ENCODE measurements around the gene AHNAK2.

Gene AHNAK2

GRCh38 chr14:105019861-105020814 is 42.0 kb upstream of the AHNAK2 start:
- CTCF ChIA-PET = interaction anchor here (0.7 to 6.2 kb wide), 11 partner anchors 9 to 121 kb away, joined by 3 to 31 read pairs (median 4); no protein-coding TSS in a partner anchor
- TF ChIP-seq, protein P1, sequence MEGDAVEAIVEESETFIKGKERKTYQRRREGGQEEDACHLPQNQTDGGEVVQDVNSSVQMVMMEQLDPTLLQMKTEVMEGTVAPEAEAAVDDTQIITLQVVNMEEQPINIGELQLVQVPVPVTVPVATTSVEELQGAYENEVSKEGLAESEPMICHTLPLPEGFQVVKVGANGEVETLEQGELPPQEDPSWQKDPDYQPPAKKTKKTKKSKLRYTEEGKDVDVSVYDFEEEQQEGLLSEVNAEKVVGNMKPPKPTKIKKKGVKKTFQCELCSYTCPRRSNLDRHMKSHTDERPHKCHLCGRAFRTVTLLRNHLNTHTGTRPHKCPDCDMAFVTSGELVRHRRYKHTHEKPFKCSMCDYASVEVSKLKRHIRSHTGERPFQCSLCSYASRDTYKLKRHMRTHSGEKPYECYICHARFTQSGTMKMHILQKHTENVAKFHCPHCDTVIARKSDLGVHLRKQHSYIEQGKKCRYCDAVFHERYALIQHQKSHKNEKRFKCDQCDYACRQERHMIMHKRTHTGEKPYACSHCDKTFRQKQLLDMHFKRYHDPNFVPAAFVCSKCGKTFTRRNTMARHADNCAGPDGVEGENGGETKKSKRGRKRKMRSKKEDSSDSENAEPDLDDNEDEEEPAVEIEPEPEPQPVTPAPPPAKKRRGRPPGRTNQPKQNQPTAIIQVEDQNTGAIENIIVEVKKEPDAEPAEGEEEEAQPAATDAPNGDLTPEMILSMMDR (IDR thresholded peaks at IDR 0.05; ENCODE audit: insufficient read depth, low read length, missing control alignments) = no peak
- DNase-seq (ENCODE audit: low read depth, low spot score) = no peak
- POLR2A ChIA-PET = interaction anchor here (0.7 to 1.6 kb wide), 3 partner anchors 36 to 460 kb away, joined by 3 to 10 read pairs (median 3); no protein-coding TSS in a partner anchor
- H3K4me3 ChIP-seq (ENCODE audit: low read depth, low read length) = peak overlapping the region; percentile 75

GRCh38 chr14:105018414-105018813 is 40.2 kb upstream of the AHNAK2 start:
- ChIA-PET POLR2A (no interaction called here), CTCF (interaction anchor here (1.3 to 6.2 kb wide), 5 partner anchors 28 to 122 kb away, joined by 4 to 31 read pairs (median 6); no protein-coding TSS in a partner anchor)
- no peak overlapping the region; the same call in 1 of the 2 replicates for H3K4me3 ChIP-seq (ENCODE audit: low read depth, low read length)
- TF ChIP-seq, protein P1 (IDR thresholded peaks at IDR 0.05; ENCODE audit: insufficient read depth, low read length, missing control alignments) = no peak
- no peak for DNase-seq (ENCODE audit: low read depth, low spot score)

GRCh38 chr14:105015905-105016304 is 37.7 kb upstream of the AHNAK2 start:
- CTCF ChIA-PET = interaction anchor here (1.1 to 6.2 kb wide), 2 partner anchors 30 to 40 kb away, joined by 4 to 31 read pairs; no protein-coding TSS in a partner anchor
- POLR2A ChIA-PET = no interaction called here
- DNase-seq (ENCODE audit: low read depth, low spot score) = no peak
- TF ChIP-seq, protein P1 (IDR thresholded peaks at IDR 0.05; ENCODE audit: insufficient read depth, low read length, missing control alignments) = no peak
- H3K4me3 ChIP-seq (ENCODE audit: low read depth, low read length) = no peak overlapping the region

DNA sequence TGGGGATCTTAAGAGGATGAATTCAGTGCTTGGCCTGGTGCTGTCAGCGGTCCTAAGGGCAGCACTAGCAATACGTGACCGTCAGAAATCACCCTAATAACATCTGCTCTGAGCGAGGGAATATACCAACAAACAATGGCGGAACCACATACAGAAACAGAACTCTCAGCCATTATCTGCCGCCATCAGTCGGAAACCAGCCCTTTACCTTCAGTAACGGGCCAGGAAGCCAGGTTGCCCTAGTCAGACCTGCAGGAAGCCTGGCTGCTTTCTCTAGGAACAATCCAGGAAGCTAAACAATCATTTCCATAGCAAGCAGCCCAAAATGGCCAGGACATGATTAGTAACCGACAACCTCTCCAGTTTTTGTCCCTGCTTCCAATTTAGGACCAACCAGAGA is 37.1 kb upstream of the AHNAK2 start:
- ChIA-PET CTCF (interaction anchor here (1.1 to 2.6 kb wide), 2 partner anchors 31 kb away, joined by 4 to 14 read pairs; no protein-coding TSS in a partner anchor), POLR2A (no interaction called here)
- no peak overlapping the region for H3K4me3 ChIP-seq (ENCODE audit: low read depth, low read length)
- no peak for DNase-seq (ENCODE audit: low read depth, low spot score)
- TF ChIP-seq, protein P1 (IDR thresholded peaks at IDR 0.05; ENCODE audit: insufficient read depth, low read length, missing control alignments) = no peak

DNA sequence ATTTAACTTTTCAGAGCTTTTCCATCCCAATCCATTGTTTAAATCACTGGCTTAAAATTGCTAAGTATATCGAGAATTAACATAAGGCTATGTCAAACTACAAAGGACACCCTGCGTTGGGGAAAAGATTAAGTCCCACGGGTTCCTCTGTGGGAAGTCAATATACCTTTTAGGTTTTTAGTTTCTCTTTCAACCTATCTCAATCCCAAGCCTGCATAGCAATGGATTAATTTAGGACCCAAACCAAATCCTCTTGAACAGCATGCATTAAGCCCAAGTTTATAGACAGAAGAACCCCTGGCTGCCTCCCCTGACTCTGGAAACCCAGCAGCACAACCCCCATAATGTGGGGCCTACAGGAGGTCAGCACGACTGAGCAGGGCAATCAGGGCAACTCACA is 36.5 kb upstream of the AHNAK2 start:
- CTCF ChIA-PET = interaction anchor here (1.7 to 2.6 kb wide), 2 partner anchors 31 to 39 kb away, joined by 5 to 14 read pairs; no protein-coding TSS in a partner anchor
- POLR2A ChIA-PET = no interaction called here
- TF ChIP-seq, protein P1 (IDR thresholded peaks at IDR 0.05; ENCODE audit: insufficient read depth, low read length, missing control alignments) = no peak
- no peak for DNase-seq (ENCODE audit: low read depth, low spot score)
- no peak overlapping the region; the same call in 1 of the 2 replicates for H3K4me3 ChIP-seq (ENCODE audit: low read depth, low read length)

DNA sequence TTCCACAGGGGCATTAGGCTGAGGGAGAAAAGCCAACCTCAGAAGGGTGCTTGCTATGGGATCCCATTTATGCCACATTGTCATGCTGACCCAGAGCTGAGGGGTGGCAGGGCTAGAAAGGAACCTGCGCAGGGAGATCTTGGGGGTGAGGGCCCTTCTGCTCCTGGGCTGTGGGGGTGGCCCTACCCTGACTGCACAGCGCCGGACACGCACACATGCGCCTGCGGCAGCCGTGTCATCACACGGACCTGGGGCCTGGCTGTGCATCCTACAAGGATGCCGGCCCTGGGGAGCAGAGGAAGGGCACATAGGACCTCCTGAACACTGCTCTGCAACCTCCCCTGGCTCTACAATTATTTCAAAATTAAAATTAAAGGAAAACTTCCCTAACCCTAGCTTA is 35.9 kb upstream of the AHNAK2 start:
- H3K4me3 ChIP-seq (ENCODE audit: low read depth, low read length) = no peak overlapping the region
- ChIA-PET POLR2A (no interaction called here), CTCF (interaction anchor here (1.7 to 2.6 kb wide), 2 partner anchors 32 to 39 kb away, joined by 5 to 14 read pairs; no protein-coding TSS in a partner anchor)
- TF ChIP-seq, protein P1 (IDR thresholded peaks at IDR 0.05; ENCODE audit: insufficient read depth, low read length, missing control alignments) = no peak
- no peak for DNase-seq (ENCODE audit: low read depth, low spot score)
